ENCODE data around the gene UHRF1.
"Not testable (repeated sequence)": the region's sequence is repeated elsewhere in the genome, so short reads cannot be mapped to it uniquely, and the experiment has no call there.

Gene UHRF1

DNA sequence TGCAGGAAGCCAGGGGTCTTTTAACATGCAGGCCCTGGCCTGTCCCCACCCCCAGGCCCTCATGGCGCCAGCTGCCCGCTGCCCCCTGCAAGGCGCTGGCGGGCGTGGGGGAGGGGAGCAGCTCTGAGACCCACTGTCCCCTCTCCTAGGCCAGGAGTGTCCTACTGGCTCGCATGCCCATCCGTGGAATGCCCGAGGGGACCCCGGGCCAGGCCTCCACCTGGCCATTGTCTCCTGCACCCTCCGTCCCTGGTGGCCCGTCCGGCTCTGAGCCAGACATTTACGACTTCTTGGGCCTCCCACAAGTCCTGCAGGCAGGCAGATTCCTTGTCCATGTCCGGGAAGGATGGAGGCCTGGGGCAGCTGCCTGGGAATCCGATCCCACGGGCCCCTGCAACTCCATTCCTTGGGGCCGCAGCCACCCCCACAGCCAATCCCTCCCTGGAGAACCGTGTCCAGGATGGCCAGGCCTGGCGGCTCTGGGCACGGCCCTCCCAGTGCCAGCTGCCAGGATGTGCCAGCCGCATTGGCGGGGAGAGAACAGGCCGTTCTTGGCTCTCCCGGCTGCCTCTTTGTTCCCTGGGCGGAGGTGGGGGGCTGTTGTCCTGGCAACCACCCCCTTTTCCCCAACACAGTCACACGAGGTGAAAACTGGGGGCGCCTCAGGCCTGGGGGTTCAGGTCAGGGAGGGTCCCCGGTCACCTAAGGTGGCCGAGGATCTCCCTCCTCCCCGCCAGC is 31.4 kb upstream of the UHRF1 start:
- Histone ChIP-seq H3K27me3 (ENCODE audit: control insufficient read depth, low read length) (no peaks in the 10 kb centered on the region), H3K9me3 (ENCODE audit: control insufficient read depth, insufficient read depth, low read length) (no peaks in the 10 kb centered on the region), H3K4me2 (ENCODE audit: low read length) (peak overlapping the region; percentile 66), H3K27ac (ENCODE audit: low read depth, low read length) (peak overlapping the region; percentile 91), H3K36me3 (ENCODE audit: control insufficient read depth, low read length) (0 out of 2 replicates have a peak, but pooled peaks cover 3% of the 10 kb centered on the region), H3K4me3 (ENCODE audit: low read length) (peak overlapping the region; percentile 59), H4K20me1 (ENCODE audit: control insufficient read depth, insufficient read depth, low read depth, low read length) (no peaks in the 10 kb centered on the region), H3F3A (ENCODE audit: control insufficient read depth, insufficient read depth) (peaks cover 45% of the 10 kb centered on the region), H3K4me1 (ENCODE audit: control insufficient read depth, low read length) (peaks cover 89% of the 10 kb centered on the region), H3K9me2 (replicated peaks; ENCODE audit: control insufficient read depth, low read length) (no peaks in the 10 kb centered on the region), H3K79me2 (ENCODE audit: control insufficient read depth, low read length) (peaks cover 2% of the 10 kb centered on the region; the same call in 1 of the 2 replicates)
- no peak for TF ChIP-seq EZH2phosphoT487 (IDR thresholded peaks at IDR 0.05; ENCODE audit: borderline replicate concordance, low read length)
- TF ChIP-seq, protein P1, sequence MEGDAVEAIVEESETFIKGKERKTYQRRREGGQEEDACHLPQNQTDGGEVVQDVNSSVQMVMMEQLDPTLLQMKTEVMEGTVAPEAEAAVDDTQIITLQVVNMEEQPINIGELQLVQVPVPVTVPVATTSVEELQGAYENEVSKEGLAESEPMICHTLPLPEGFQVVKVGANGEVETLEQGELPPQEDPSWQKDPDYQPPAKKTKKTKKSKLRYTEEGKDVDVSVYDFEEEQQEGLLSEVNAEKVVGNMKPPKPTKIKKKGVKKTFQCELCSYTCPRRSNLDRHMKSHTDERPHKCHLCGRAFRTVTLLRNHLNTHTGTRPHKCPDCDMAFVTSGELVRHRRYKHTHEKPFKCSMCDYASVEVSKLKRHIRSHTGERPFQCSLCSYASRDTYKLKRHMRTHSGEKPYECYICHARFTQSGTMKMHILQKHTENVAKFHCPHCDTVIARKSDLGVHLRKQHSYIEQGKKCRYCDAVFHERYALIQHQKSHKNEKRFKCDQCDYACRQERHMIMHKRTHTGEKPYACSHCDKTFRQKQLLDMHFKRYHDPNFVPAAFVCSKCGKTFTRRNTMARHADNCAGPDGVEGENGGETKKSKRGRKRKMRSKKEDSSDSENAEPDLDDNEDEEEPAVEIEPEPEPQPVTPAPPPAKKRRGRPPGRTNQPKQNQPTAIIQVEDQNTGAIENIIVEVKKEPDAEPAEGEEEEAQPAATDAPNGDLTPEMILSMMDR (IDR thresholded peaks at IDR 0.05; ENCODE audit: low read depth, low read length, poor library complexity, severe bottlenecking) = no peak

DNA sequence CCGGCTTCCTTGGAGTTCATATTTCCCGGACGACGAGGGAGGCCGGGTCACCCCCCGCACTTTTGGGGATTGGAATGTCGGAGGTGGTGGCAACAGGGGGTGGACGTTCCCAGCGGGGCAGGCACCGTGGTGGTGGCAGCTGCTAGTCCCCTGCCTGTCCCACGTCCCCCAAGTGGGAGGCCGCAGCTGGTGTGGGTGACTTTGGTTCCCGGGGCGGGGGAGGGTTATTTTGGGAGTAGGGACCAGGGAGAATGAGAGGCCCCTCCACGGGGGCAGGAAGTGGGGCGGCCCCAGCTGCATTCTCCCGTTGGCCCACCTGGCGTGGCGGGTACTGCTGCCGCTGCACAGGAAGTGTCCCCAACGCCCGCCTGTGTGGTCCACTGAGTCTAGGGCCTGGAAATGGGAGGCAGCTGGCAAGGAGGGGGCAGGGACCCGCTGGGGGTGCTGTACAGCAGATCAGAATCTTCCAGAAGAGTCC is 30.8 kb upstream of the UHRF1 start:
- Histone ChIP-seq H3K9me2 (replicated peaks; ENCODE audit: control insufficient read depth, low read length) (no peaks in the 10 kb centered on the region), H3K4me2 (ENCODE audit: low read length) (peak overlapping the region; percentile 66), H3K27me3 (ENCODE audit: control insufficient read depth, low read length) (no peaks in the 10 kb centered on the region), H4K20me1 (ENCODE audit: control insufficient read depth, insufficient read depth, low read depth, low read length) (no peaks in the 10 kb centered on the region), H3K27ac (ENCODE audit: low read depth, low read length) (peak overlapping the region; percentile 91), H3K9me3 (ENCODE audit: control insufficient read depth, insufficient read depth, low read length) (no peaks in the 10 kb centered on the region), H3K4me3 (ENCODE audit: low read length) (peak overlapping the region; percentile 59), H3K79me2 (ENCODE audit: control insufficient read depth, low read length) (peaks cover 2% of the 10 kb centered on the region; the same call in 1 of the 2 replicates), H3K4me1 (ENCODE audit: control insufficient read depth, low read length) (peaks cover 89% of the 10 kb centered on the region), H3K36me3 (ENCODE audit: control insufficient read depth, low read length) (0 out of 2 replicates have a peak, but pooled peaks cover 3% of the 10 kb centered on the region), H3F3A (ENCODE audit: control insufficient read depth, insufficient read depth) (peaks cover 46% of the 10 kb centered on the region)
- no peak for TF ChIP-seq EZH2phosphoT487 (IDR thresholded peaks at IDR 0.05; ENCODE audit: borderline replicate concordance, low read length)
- TF ChIP-seq, protein P1 (IDR thresholded peaks at IDR 0.05; ENCODE audit: low read depth, low read length, poor library complexity, severe bottlenecking) = no peak

DNA sequence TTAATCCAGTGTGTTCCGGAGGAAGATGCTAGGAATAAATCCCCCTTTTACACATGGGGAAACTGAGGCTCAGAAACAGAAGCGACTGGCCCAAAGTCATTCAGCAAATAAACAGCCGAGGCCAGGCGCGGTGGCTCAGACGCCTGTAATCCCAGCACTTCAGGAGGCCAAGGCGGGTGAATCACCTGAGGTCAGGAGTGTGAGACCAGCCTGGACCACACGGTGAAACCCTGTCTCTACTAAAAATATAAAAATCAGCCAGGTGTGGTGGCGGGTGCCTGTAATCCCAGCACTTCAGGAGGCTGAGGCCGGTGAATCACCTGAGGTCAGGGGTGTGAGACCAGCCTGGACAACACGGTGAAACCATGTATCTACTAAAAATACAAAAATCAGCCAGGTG is 30.3 kb upstream of the UHRF1 start:
- Histone ChIP-seq H3K79me2 (ENCODE audit: control insufficient read depth, low read length) (peaks cover 2% of the 10 kb centered on the region; the same call in 1 of the 2 replicates), H3K36me3 (ENCODE audit: control insufficient read depth, low read length) (0 out of 2 replicates have a peak, but pooled peaks cover 3% of the 10 kb centered on the region), H3F3A (ENCODE audit: control insufficient read depth, insufficient read depth) (peaks cover 47% of the 10 kb centered on the region), H3K4me3 (ENCODE audit: low read length) (peak overlapping the region; percentile 59), H3K4me1 (ENCODE audit: control insufficient read depth, low read length) (peaks cover 91% of the 10 kb centered on the region), H3K4me2 (ENCODE audit: low read length) (peak overlapping the region; percentile 66), H3K9me3 (ENCODE audit: control insufficient read depth, insufficient read depth, low read length) (no peaks in the 10 kb centered on the region), H4K20me1 (ENCODE audit: control insufficient read depth, insufficient read depth, low read depth, low read length) (no peaks in the 10 kb centered on the region), H3K27me3 (ENCODE audit: control insufficient read depth, low read length) (no peaks in the 10 kb centered on the region), H3K9me2 (replicated peaks; ENCODE audit: control insufficient read depth, low read length) (no peaks in the 10 kb centered on the region), H3K27ac (ENCODE audit: low read depth, low read length) (peak overlapping the region; percentile 91)
- TF ChIP-seq EZH2phosphoT487 (IDR thresholded peaks at IDR 0.05; ENCODE audit: borderline replicate concordance, low read length) = no peak
- TF ChIP-seq, protein P1 (IDR thresholded peaks at IDR 0.05; ENCODE audit: low read depth, low read length, poor library complexity, severe bottlenecking) = no peak

DNA sequence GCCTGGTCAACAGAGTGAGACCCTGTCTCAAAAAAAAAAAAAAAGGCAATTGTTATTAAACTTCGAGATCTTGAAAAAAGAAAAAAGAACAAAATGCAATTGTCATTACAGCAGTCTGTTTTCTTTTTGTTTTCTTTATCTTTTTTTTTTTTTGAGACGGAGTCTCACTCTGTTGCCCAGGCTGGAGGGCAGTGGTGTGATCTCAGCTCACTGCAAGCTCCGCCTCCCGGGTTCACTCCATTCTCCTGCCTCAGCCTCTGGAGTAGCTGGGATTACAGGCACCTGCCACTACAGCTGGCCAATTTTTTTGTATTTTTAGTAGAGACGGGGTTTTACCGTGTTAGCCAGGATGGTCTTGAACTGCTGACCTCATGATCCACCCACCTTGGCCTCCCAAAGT is 26.4 kb upstream of the UHRF1 start:
- H3K4me2 ChIP-seq (ENCODE audit: low read length) = peak overlapping the region; percentile 58
- H3K79me2 ChIP-seq (ENCODE audit: control insufficient read depth, low read length); H3K36me3 ChIP-seq (ENCODE audit: control insufficient read depth, low read length); H3K27me3 ChIP-seq (ENCODE audit: control insufficient read depth, low read length); H4K20me1 ChIP-seq (ENCODE audit: control insufficient read depth, insufficient read depth, low read depth, low read length); H3K9me2 ChIP-seq (replicated peaks; ENCODE audit: control insufficient read depth, low read length); H3K9me3 ChIP-seq (ENCODE audit: control insufficient read depth, insufficient read depth, low read length): not testable (repeated sequence)
- H3K4me1 ChIP-seq (ENCODE audit: control insufficient read depth, low read length) = peaks cover 67% of the 10 kb centered on the region
- peak overlapping the region; percentile 91 for H3K27ac ChIP-seq (ENCODE audit: low read depth, low read length)
- peaks cover 36% of the 10 kb centered on the region for H3F3A ChIP-seq (ENCODE audit: control insufficient read depth, insufficient read depth)
- peak overlapping the region; percentile 50 for H3K4me3 ChIP-seq (ENCODE audit: low read length)

DNA sequence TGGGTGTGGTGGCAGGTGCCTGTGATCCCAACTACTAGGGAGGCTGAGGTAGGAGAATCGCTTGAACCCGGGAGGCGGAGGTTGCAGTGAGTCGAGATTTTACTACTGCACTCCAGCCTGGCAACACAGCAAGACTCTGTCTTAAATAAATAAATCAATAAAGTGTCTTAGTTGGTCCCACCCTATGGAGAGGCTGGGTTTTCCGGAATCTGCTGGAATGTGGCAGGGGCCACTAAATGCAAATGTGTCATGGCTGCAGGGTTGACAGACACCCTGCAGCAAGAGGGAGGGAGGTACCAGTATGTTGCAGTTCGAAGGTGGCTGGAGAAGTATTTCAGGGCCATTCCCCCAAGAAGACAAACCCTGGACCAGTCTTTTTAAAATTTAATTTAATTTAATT is 24.3 kb upstream of the UHRF1 start:
- not testable (repeated sequence) for H3K79me2 ChIP-seq (ENCODE audit: control insufficient read depth, low read length); H3K27ac ChIP-seq (ENCODE audit: low read depth, low read length); H3K27me3 ChIP-seq (ENCODE audit: control insufficient read depth, low read length); H3K36me3 ChIP-seq (ENCODE audit: control insufficient read depth, low read length); H3K9me2 ChIP-seq (replicated peaks; ENCODE audit: control insufficient read depth, low read length); H3K9me3 ChIP-seq (ENCODE audit: control insufficient read depth, insufficient read depth, low read length); H4K20me1 ChIP-seq (ENCODE audit: control insufficient read depth, insufficient read depth, low read depth, low read length); H3K4me3 ChIP-seq (ENCODE audit: low read length); H3K4me2 ChIP-seq (ENCODE audit: low read length)
- Histone ChIP-seq H3K4me1 (ENCODE audit: control insufficient read depth, low read length) (peaks cover 48% of the 10 kb centered on the region), H3F3A (ENCODE audit: control insufficient read depth, insufficient read depth) (peaks cover 32% of the 10 kb centered on the region)
